Esophagus squamous epithelium (tissue), 5 donors: ENCODE data around the gene TBCD. TPM values are rescaled to one million over a fixed set of nuclear protein-coding genes. Genes with fewer than 3 reads are reported as not detected.

Experiments
- DNase-seq: peaks from one replicate; lab custom pipeline; 2025; lab: John Stamatoyannopoulos, UW
- H3K27ac ChIP-seq, 4 donors: fragments of 200-600 bp; sonication (generic); one replicate each; pipeline ENCODE4 v1.5.1; 2016 to 2019; ENCODE audit warnings: mild to moderate bottlenecking in 1 of 4
- H3K27me3 ChIP-seq, 4 donors: fragments of 200-600 bp; sonication (generic); 1 replicate in 3 of 4; 2 replicates in 1 of 4; pipeline versions ENCODE4 v1.5.1 to v1.6.0; 2017 to 2021; ENCODE audit warnings: antibody characterized with exemption in 1 of 4
- H3K36me3 ChIP-seq, 3 donors: fragments of 200-600 bp; sonication (generic); one replicate each; pipeline ENCODE4 v1.5.1; 2016 to 2019
- H3K4me1 ChIP-seq, 3 donors: fragments of 200-600 bp; sonication (generic); one replicate each; pipeline ENCODE4 v1.5.1; 2017 to 2019
- H3K4me3 ChIP-seq, 4 donors: fragments of 200-600 bp; sonication (generic); 1 replicate in 3 of 4; 2 replicates in 1 of 4; pipeline ENCODE4 v1.5.1; 2016 to 2019; ENCODE audit warnings: mild to moderate bottlenecking in 2 of 4, moderate library complexity in 1 of 4
- H3K9me3 ChIP-seq, 3 donors: fragments of 200-600 bp; sonication (generic); one replicate each; pipeline ENCODE4 v1.5.1; 2016 to 2019
- POLR2A ChIP-seq, 4 donors: fragments of 450-650 bp; IDR thresholded peaks; one replicate each; pipeline ENCODE4 v1.6.1; 2017; ENCODE audit warnings: antibody characterized with exemption in 4 of 4, mild to moderate bottlenecking in 4 of 4, moderate library complexity in 3 of 4
- WGBS, 2 donors: methylation state at CpG; one replicate each; pipeline ENCODE4 v1.1.5; 2018; 5-methylcytosine and 5-hydroxymethylcytosine counted together
- intact Hi-C: fragments of 100-400 bp; cut with DNase I; formaldehyde crosslinking; loops from one replicate; pipeline ENCODE4 v1.15.0; 2022
- total RNA-seq, 4 donors: library from RNA; depleted of rRNA; stranded (reverse); fragments of >200 nt; gene quantifications; one replicate each; pipeline ENCODE4 v1.1.0, GENCODE V29; 2016
- TF ChIP-seq, protein P1 (sequence below), 6 experiments: fragments of 450-650 bp in 4 of 6; fragments of 200-600 bp in 2 of 6; sonication (generic) in 2 of 6; IDR thresholded peaks; one replicate each; pipeline ENCODE4 v1.5.1; 2016 to 2019; ENCODE audit warnings: antibody characterized with exemption in 6 of 6, mild to moderate bottlenecking in 4 of 6, moderate library complexity in 4 of 6
- donor health status: DM: yes; HTN: yes; CAD: no.

Gene TBCD
- total RNA-seq, 4 donors from 2014 or later, result 38.8 to 58.3 (median 55.0) TPM

DNA sequence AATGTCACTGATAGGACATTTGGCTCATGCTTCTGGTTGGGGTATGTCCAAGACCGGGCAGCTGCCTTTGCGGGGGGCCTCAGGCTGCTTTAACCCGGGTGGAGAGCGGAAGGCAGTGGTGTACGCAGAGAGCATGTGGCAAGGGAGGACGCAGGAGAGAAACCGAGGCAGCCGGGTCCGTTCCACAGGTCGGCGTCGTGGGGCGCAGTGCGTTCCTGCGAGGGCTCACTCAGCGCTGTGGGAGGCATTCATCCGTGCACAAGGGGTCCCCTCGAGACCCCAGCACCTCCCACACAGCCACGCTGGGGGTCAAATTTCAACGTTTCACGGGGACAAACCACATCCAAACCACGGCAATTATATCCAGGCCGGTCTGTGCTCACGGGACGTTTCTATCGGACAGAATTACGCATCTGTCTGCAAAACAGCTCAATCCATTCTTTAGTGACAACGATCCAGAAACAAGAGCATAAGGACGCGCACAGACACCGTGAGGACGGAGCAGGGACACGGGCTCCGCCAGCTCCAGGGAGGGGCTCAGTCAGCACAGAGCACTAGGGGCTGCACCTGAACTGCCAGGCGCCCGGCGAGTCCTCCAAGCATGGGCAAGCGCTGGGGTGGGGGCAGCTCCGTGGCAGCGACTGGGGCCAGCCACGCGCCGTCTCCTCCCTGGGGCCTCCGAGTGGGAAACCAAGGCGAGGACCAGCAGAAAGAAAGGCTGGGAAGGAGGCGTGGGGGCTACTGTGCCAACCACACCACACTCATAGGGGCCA, 219.1 kb downstream of the TBCD start:
- intact Hi-C loops, result no loop called here
- 88 to 93% methylated on average over 20 to 30 of the region's 46 CpGs for WGBS, 2 donors

DNA sequence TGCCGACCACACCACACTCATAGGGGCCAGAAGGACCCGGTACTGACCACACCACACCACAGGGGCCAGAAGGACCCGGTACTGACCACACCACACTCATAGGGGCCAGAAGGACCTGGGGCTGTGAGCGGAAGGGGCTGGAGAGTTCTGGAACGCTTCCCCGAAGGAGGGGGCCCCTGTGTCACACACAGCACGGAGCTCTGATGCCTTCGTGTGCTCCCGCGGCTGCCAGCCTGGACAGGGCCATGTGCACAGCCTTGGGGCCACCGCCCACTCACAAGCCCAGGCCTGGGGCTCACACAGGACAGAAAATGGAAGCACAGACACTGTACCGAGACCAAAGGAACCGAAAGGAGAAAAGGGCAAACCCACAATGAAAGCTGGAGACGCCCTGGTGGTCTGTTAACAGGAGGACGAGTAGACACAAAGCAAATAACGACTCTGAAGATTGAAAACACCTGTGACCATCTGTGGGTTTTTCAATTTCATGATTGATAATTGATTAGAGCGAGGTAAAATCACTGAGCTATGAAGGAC, 221.0 kb downstream of the TBCD start:
- TF ChIP-seq, protein P1, sequence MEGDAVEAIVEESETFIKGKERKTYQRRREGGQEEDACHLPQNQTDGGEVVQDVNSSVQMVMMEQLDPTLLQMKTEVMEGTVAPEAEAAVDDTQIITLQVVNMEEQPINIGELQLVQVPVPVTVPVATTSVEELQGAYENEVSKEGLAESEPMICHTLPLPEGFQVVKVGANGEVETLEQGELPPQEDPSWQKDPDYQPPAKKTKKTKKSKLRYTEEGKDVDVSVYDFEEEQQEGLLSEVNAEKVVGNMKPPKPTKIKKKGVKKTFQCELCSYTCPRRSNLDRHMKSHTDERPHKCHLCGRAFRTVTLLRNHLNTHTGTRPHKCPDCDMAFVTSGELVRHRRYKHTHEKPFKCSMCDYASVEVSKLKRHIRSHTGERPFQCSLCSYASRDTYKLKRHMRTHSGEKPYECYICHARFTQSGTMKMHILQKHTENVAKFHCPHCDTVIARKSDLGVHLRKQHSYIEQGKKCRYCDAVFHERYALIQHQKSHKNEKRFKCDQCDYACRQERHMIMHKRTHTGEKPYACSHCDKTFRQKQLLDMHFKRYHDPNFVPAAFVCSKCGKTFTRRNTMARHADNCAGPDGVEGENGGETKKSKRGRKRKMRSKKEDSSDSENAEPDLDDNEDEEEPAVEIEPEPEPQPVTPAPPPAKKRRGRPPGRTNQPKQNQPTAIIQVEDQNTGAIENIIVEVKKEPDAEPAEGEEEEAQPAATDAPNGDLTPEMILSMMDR (IDR thresholded peaks at IDR 0.05), result no peak
- TF ChIP-seq POLR2A (IDR thresholded peaks at IDR 0.05), result no peak
- no peak overlapping the region for H3K27ac ChIP-seq
- intact Hi-C loops, result no loop called here
- H3K9me3 ChIP-seq, result no peaks in the 10 kb centered on the region
- 77 to 84% methylated on average over 6 to 11 of the region's 17 CpGs for WGBS, 2 donors
- H3K27me3 ChIP-seq, result no peaks in the 10 kb centered on the region
- no peak for DNase-seq
- H3K4me3 ChIP-seq, result no peak overlapping the region
- no peaks in the 10 kb centered on the region for H3K36me3 ChIP-seq
- no peaks in the 10 kb centered on the region for H3K4me1 ChIP-seq

More for the DNA sequence above, 219.1 kb downstream of the TBCD start:
- Histone ChIP-seq H3K4me3 (no peak overlapping the region), H3K36me3 (no peaks in the 10 kb centered on the region), H3K4me1 (no peaks in the 10 kb centered on the region), H3K9me3 (no peaks in the 10 kb centered on the region), H3K27me3 (no peaks in the 10 kb centered on the region), H3K27ac (no peak overlapping the region)
- TF ChIP-seq, protein P1 (IDR thresholded peaks at IDR 0.05), result no peak
- no peak for TF ChIP-seq POLR2A (IDR thresholded peaks at IDR 0.05)
- no peak for DNase-seq

DNA sequence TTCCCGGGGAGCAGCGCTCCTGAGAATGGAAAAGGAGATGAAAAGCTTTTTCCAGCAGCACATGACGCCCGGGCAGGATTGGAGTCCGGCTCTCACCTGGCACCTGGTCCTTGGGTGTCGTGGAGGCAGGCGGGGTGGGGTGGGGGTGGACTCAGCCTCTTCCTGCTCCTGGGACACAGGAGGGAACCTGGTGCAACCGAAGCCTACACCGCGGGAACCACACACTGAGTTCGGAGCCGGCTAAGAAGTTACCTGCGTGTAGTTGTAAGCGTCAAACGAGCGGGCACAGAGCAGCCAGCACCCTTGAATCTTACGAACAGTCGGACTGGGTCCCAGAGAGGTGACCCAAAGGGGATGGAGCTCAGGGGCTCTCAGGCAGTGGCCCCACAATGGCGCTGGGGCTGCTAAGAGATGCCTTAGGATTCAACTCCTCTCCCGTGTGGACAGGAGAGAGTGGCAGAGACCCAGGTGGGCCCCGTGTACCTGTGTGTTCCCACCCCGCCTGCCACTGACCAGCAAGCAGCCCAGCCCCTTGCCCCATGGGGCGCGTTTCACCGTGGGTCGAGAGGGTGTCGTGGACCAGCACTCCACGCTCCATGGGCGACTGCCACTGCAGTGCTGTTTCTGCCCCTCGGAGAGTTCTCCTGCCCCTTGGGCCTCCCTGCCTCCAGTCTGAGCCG, 221.7 kb downstream of the TBCD start:
- no peaks in the 10 kb centered on the region for H3K27me3 ChIP-seq
- DNase-seq, result no peak
- WGBS, 2 donors, result 89 to 90% methylated on average over 13 to 27 of the region's 31 CpGs
- H3K36me3 ChIP-seq, result no peaks in the 10 kb centered on the region
- H3K27ac ChIP-seq, result no peak overlapping the region
- intact Hi-C loops, result no loop called here
- no peak overlapping the region for H3K4me3 ChIP-seq
- H3K9me3 ChIP-seq, result no peaks in the 10 kb centered on the region
- TF ChIP-seq, protein P1 (IDR thresholded peaks at IDR 0.05), result no peak
- no peak for TF ChIP-seq POLR2A (IDR thresholded peaks at IDR 0.05)
- H3K4me1 ChIP-seq, result no peaks in the 10 kb centered on the region

DNA sequence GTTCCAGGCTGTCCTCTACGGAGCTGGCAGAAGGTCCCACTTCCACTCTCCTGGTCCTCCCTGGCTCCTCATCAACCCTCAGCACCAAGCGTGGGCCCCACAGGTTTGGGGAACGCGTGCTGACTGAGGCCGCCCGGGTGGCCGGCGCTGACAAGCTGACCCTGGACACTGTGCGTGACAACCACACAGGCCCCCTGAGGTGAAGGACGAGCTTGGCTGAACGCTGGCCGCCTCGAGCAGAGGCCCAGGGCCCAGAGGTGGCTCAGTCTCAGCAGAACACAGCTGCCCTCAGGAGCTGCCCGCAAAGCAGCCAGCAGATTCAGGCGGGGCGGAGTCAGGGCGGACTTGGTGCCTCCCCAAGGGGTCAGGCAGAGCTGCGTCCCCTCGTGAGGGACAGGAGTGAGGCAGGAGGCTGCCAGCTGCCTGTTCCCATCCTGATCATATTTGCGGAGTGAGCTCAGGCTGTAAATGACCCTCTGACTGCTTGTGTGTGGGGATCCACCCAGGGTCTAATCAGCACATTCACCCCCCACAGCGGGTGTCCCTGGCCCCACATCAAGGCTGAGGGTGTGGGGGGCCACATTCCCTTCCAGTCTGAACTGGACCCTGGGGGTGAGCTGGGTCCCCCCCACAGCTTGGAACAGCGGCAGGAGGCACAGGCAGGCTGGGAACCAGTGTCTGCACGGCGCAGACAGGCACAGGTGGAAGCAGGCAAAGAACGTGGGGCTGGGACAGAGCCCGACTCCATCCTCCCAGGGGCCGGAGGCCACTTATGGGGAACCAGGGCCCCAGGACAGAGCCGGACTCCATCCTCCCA, 222.5 kb downstream of the TBCD start:
- H3K9me3 ChIP-seq, result no peaks in the 10 kb centered on the region
- H3K27ac ChIP-seq, result no peak overlapping the region
- no peak for DNase-seq
- intact Hi-C loops, result no loop called here
- TF ChIP-seq, protein P1 (IDR thresholded peaks at IDR 0.05), result no peak
- TF ChIP-seq POLR2A (IDR thresholded peaks at IDR 0.05), result no peak
- no peaks in the 10 kb centered on the region for H3K27me3 ChIP-seq
- H3K4me1 ChIP-seq, result no peaks in the 10 kb centered on the region
- no peak overlapping the region for H3K4me3 ChIP-seq
- WGBS, 2 donors, result 100% methylated on average over 1 of the region's 28 CpGs; no CpG with 5 or more reads in 1 of the 2 donors
- H3K36me3 ChIP-seq, result no peaks in the 10 kb centered on the region
